CD4-positive, CD25-positive, alpha-beta regulatory T cell (primary cell): ENCODE data around the gene ZSCAN30. TPM values are rescaled to one million over a fixed set of nuclear protein-coding genes. Genes with fewer than 3 reads are reported as not detected.

ENCODE experiments used
- ATAC-seq, 2 donors: fragments of 150-1000 bp; cut with Tn5 transposase; one replicate each; pipeline ENCODE4 v1.10.0; 2021; ENCODE audit warnings: low read depth in 2 of 2, moderate number of reproducible peaks in 2 of 2, moderate library complexity in 1 of 2
- DNase-seq, 3 donors: peaks; one replicate each; pipeline versions ENCODE4 v3.0.0 to v3.0.0-alpha.2; 2012 to 2022; ENCODE audit warnings: mixed read lengths in 1 of 3
- H3K27ac ChIP-seq: one replicate; pipeline ENCODE4 v1.7.0; 2013; ENCODE audit warnings: mild to moderate bottlenecking, low read length; ENCODE audit not compliant: insufficient read depth, poor library complexity, severe bottlenecking
- H3K27me3 ChIP-seq: one replicate; pipeline ENCODE4 v1.7.0; 2013; ENCODE audit warnings: low read length; ENCODE audit not compliant: control insufficient read depth, insufficient read depth
- H3K36me3 ChIP-seq: one replicate; pipeline ENCODE4 v1.7.0; 2013; ENCODE audit warnings: mild to moderate bottlenecking, low read length, moderate library complexity; ENCODE audit not compliant: control insufficient read depth, insufficient read depth
- H3K4me1 ChIP-seq: 2 replicates; pipeline ENCODE4 v1.7.0; 2013; ENCODE audit warnings: mild to moderate bottlenecking, low read length; ENCODE audit not compliant: insufficient read depth, control insufficient read depth, poor library complexity, severe bottlenecking
- H3K4me3 ChIP-seq: one replicate; pipeline ENCODE4 v1.7.0; 2013; ENCODE audit warnings: low read depth, mild to moderate bottlenecking, low read length, moderate library complexity
- H3K9me3 ChIP-seq, 2 experiments: 1 replicate in 1 of 2; 2 replicates in 1 of 2; pipeline ENCODE4 v1.7.0; 2013; ENCODE audit warnings: low read length in 2 of 2, mild to moderate bottlenecking in 1 of 2, moderate library complexity in 1 of 2; ENCODE audit not compliant: control insufficient read depth in 2 of 2
- H3K27ac Mint-ChIP-seq, 3 donors: one replicate each; pipeline ENCODE4 v1.8.0; 2020 to 2022; ENCODE audit warnings: mild to moderate bottlenecking in 3 of 3, mixed read lengths in 3 of 3, moderate library complexity in 2 of 3
- H3K27me3 Mint-ChIP-seq: one replicate; pipeline ENCODE4 v1.8.0; 2022; ENCODE audit warnings: mild to moderate bottlenecking, mixed read lengths
- H3K36me3 Mint-ChIP-seq: one replicate; pipeline ENCODE4 v1.8.0; 2020; ENCODE audit warnings: mixed read lengths
- H3K4me1 Mint-ChIP-seq, 4 donors: one replicate each; pipeline ENCODE4 v1.8.0; 2020 to 2022; ENCODE audit warnings: mixed read lengths in 4 of 4, mild to moderate bottlenecking in 1 of 4
- H3K4me3 Mint-ChIP-seq, 4 donors: one replicate each; pipeline ENCODE4 v1.8.0; 2020 to 2022; ENCODE audit warnings: mild to moderate bottlenecking in 4 of 4, mixed read lengths in 4 of 4, moderate library complexity in 3 of 4
- H3K9me3 Mint-ChIP-seq, 7 donors: one replicate each; pipeline ENCODE4 v1.8.0; 2020 to 2022; ENCODE audit warnings: mixed read lengths in 7 of 7, mild to moderate bottlenecking in 3 of 7, moderate library complexity in 2 of 7
- polyA plus RNA-seq, 4 donors: library from polyadenylated mRNA; unstranded; fragments of 300-500 nt; fragmentation: Illumina TruSeq; gene quantifications; one replicate each; pipeline ENCODE4 v1.2.3, GENCODE V29; 2021
- total RNA-seq: library from RNA; stranded (reverse); gene quantifications from one replicate; pipeline ENCODE4 v1.2.3, GENCODE V29; 2022

The ZSCAN30 gene
- total and polyA plus RNA-seq, 5 donors from 2014 or later, result 2.0 to 11.5 (median 4.7) TPM

GRCh38 chr18:35278085-35278484 lies 11.9 kb downstream of the ZSCAN30 start:
- no peak overlapping the region for H3K27ac Mint-ChIP-seq
- H3K9me3 Mint-ChIP-seq, result peaks cover under 1 to 14% (median 7%) of the 10 kb centered on the region in 7 donors
- Histone ChIP-seq H3K27me3 (no peaks in the 10 kb centered on the region), H3K9me3 (peaks cover 8 to 13% of the 10 kb centered on the region in 2 experiments), H3K4me3 (no peak overlapping the region), H3K4me1 (no peaks in the 10 kb centered on the region), H3K36me3 (no peaks in the 10 kb centered on the region), H3K27ac (no peak overlapping the region)
- DNase-seq (no peak), ATAC-seq (peak; percentile 35 to 50)
- no peaks in the 10 kb centered on the region for H3K27me3 Mint-ChIP-seq
- peaks cover 10 to 25% (median 19%) of the 10 kb centered on the region in 4 donors for H3K4me1 Mint-ChIP-seq
- peak overlapping the region in 1 of 4 donors; percentile 7 for H3K4me3 Mint-ChIP-seq
- H3K36me3 Mint-ChIP-seq, result peaks cover 14% of the 10 kb centered on the region

GRCh38 chr18:35277633-35278032 lies 12.4 kb downstream of the ZSCAN30 start:
- Mint-ChIP-seq H3K9me3 (peaks cover 2 to 14% (median 7%) of the 10 kb centered on the region in 7 donors), H3K36me3 (peaks cover 10% of the 10 kb centered on the region), H3K4me3 (peak overlapping the region in 2 of 4 donors; percentile 27 to 36), H3K27ac (peak overlapping the region in 1 of 3 donors; percentile 66), H3K27me3 (no peaks in the 10 kb centered on the region), H3K4me1 (peaks cover 10 to 26% (median 19%) of the 10 kb centered on the region in 4 donors)
- Histone ChIP-seq H3K27ac (no peak overlapping the region), H3K36me3 (no peaks in the 10 kb centered on the region), H3K9me3 (peaks cover 8 to 13% of the 10 kb centered on the region in 2 experiments), H3K4me1 (no peaks in the 10 kb centered on the region), H3K27me3 (no peaks in the 10 kb centered on the region), H3K4me3 (peak overlapping the region; percentile 17)
- ATAC-seq (peak; percentile 86 to 91), DNase-seq (peak in 1 of 3 donors; percentile 11)

- Histone ChIP-seq H3K4me1 (no peaks in the 10 kb centered on the region), H3K36me3 (no peaks in the 10 kb centered on the region), H3K9me3 (peaks cover 8 to 13% of the 10 kb centered on the region in 2 experiments), H3K4me3 (no peak overlapping the region), H3K27ac (no peak overlapping the region), H3K27me3 (no peaks in the 10 kb centered on the region)
- H3K4me1 Mint-ChIP-seq, result peaks cover 10 to 24% (median 17%) of the 10 kb centered on the region in 4 donors
- H3K27me3 Mint-ChIP-seq, result no peaks in the 10 kb centered on the region
- DNase-seq, result no peak
- H3K4me3 Mint-ChIP-seq, result no peak overlapping the region
- H3K36me3 Mint-ChIP-seq, result no peaks in the 10 kb centered on the region
- peaks cover 2 to 14% (median 5%) of the 10 kb centered on the region in 7 donors for H3K9me3 Mint-ChIP-seq
- ATAC-seq, result no peak
- H3K27ac Mint-ChIP-seq, result no peak overlapping the region
Measured at GRCh38 chr18:35276267-35276666, 13.8 kb downstream of the ZSCAN30 start.

- Mint-ChIP-seq H3K9me3 (peaks cover 0 to 13% (median 5%) of the 10 kb centered on the region in 7 donors), H3K27ac (no peak overlapping the region), H3K4me1 (peaks cover 6 to 22% (median 14%) of the 10 kb centered on the region in 4 donors), H3K36me3 (no peaks in the 10 kb centered on the region), H3K27me3 (no peaks in the 10 kb centered on the region), H3K4me3 (no peak overlapping the region)
- no peak for ATAC-seq
- Histone ChIP-seq H3K36me3 (no peaks in the 10 kb centered on the region), H3K27me3 (no peaks in the 10 kb centered on the region), H3K4me1 (no peaks in the 10 kb centered on the region), H3K9me3 (peaks cover 0 to 3% of the 10 kb centered on the region in 2 experiments), H3K4me3 (no peak overlapping the region), H3K27ac (no peak overlapping the region)
- no peak for DNase-seq
Measured at GRCh38 chr18:35271656-35272055, 18.4 kb downstream of the ZSCAN30 start.

GRCh38 chr18:35268821-35269220 lies 21.2 kb downstream of the ZSCAN30 start:
- Mint-ChIP-seq H3K27ac (peak overlapping the region in 2 of 3 donors; percentile 31 to 94), H3K4me3 (peak overlapping the region in 3 of 4 donors; percentile 59 to 97 (median 94)), H3K4me1 (peaks cover 0 to 27% (median 14%) of the 10 kb centered on the region in 4 donors)

GRCh38 chr18:35267809-35268208 lies 22.2 kb downstream of the ZSCAN30 start:
- no peaks in the 10 kb centered on the region for H3K27me3 Mint-ChIP-seq
- ATAC-seq, result no peak
- peak in 1 of 3 donors; percentile 20 for DNase-seq
- H3K27me3 ChIP-seq, result no peaks in the 10 kb centered on the region
- no peaks in the 10 kb centered on the region for H3K9me3 ChIP-seq
- H3K36me3 Mint-ChIP-seq, result peaks cover 5% of the 10 kb centered on the region
- peak overlapping the region; percentile 57 for H3K4me3 ChIP-seq
- peak overlapping the region in 2 of 3 donors; percentile 71 to 94 for H3K27ac Mint-ChIP-seq
- H3K36me3 ChIP-seq, result peaks cover 3% of the 10 kb centered on the region
- no peaks in the 10 kb centered on the region for H3K4me1 ChIP-seq
- peak overlapping the region; percentile 73 for H3K27ac ChIP-seq
- H3K4me1 Mint-ChIP-seq, result peaks cover 0 to 27% (median 14%) of the 10 kb centered on the region in 4 donors
- peaks cover 0 to 7% (median 1%) of the 10 kb centered on the region in 7 donors for H3K9me3 Mint-ChIP-seq
- H3K4me3 Mint-ChIP-seq, result peak overlapping the region; percentile 83 to 98 (median 96)

More at GRCh38 chr18:35268821-35269220, 21.2 kb downstream of the ZSCAN30 start:
- no peak for DNase-seq
- Histone ChIP-seq H3K27me3 (no peaks in the 10 kb centered on the region), H3K4me1 (no peaks in the 10 kb centered on the region), H3K9me3 (peaks cover 0 to 3% of the 10 kb centered on the region in 2 experiments), H3K36me3 (no peaks in the 10 kb centered on the region), H3K4me3 (no peak overlapping the region), H3K27ac (no peak overlapping the region)
- Mint-ChIP-seq H3K27me3 (no peaks in the 10 kb centered on the region), H3K9me3 (peaks cover 0 to 13% (median 5%) of the 10 kb centered on the region in 7 donors), H3K36me3 (no peaks in the 10 kb centered on the region)
- ATAC-seq, result no peak

GRCh38 chr18:35267161-35267651 lies 22.8 kb downstream of the ZSCAN30 start:
- Histone ChIP-seq H3K4me1 (no peaks in the 10 kb centered on the region), H3K27me3 (no peaks in the 10 kb centered on the region), H3K4me3 (peak overlapping the region; percentile 57), H3K27ac (peak overlapping the region; percentile 73), H3K9me3 (no peaks in the 10 kb centered on the region), H3K36me3 (peaks cover 4% of the 10 kb centered on the region)
- peak; percentile 53 to 61 (median 60) for DNase-seq
- Mint-ChIP-seq H3K27me3 (no peaks in the 10 kb centered on the region), H3K36me3 (peaks cover 11% of the 10 kb centered on the region), H3K9me3 (peaks cover 0 to 7% (median 1%) of the 10 kb centered on the region in 7 donors), H3K4me3 (peak overlapping the region; percentile 94 to 98 (median 96)), H3K27ac (peak overlapping the region; percentile 94 to 98 (median 98)), H3K4me1 (peaks cover 0 to 27% (median 14%) of the 10 kb centered on the region in 4 donors)
- peak; percentile 75 to 80 for ATAC-seq
